Stimulated activated CD4-positive, alpha-beta T cell treated with anti-CD3 and anti-CD28 coated beads, Interleukin-12 subunit alpha, Interleukin-12 subunit beta, amount 100 ng/mL, for 24 hours (primary cell): Measurements from ENCODE around the gene BBS2.
"Not testable (repeated sequence)": the region's sequence is repeated elsewhere in the genome, so short reads cannot be mapped to it uniquely, and the experiment has no call there.

Experiments used
- DNase-seq, 2 experiments: peaks; one replicate each; pipeline ENCODE4 v3.0.0-alpha.2; 2020; ENCODE audit warnings: low read depth in 2 of 2

BBS2 gene

DNA sequence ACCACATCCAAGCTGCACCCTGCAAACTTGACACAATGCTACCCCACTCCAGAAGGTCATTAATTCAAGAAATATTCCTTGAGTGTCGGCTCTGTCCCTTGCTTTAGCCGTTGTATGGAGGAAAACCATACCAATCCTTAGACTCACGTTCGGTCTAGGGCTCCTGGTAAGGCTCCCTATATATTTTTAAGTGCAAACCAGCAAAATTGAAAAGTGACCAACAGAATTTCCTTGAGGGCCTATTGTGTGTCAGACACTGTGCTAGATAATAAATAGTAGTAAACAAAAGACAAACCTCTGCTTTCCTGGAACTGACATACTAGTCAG, 390 bp upstream of the BBS2 start:
- no peak for DNase-seq

DNA sequence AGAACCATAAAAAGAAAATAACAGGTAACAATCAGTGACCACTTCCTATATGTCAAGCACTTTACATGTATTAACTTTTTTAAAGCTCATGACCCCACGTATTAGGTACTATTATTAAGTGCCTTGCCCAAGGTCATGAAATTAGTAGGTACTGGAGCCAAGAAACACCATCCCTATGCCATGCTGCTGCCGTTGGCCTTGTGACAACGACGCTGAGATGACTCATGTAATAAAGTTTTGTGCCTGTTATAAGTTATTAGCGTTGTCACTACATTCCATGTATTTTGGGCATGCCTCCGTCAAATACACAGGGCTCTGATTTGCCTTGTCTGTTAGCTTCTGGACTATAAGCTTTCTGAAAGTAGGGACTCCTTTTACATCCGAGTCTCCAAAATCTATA, 1.4 kb downstream of the BBS2 start:
- no peak for DNase-seq

DNA sequence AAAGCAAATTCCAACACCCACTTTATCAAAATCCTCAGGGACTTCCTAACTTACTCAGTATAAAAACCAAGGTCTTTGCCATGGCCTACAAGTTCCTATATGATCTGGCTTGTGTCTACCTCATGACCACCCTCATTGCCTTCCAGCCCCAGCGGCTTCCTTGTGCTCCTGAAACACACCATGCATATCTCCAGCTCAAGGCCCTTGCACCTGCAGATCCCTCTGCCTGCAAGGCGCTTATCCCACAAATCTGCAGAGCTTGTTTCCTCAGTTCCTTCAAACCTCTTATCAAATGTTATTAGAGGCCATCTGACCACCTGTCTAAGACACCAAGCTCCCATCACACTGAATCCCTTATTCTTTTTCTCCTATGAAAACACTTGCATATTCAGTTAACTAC, 2.6 kb downstream of the BBS2 start:
- DNase-seq: no peak

DNA sequence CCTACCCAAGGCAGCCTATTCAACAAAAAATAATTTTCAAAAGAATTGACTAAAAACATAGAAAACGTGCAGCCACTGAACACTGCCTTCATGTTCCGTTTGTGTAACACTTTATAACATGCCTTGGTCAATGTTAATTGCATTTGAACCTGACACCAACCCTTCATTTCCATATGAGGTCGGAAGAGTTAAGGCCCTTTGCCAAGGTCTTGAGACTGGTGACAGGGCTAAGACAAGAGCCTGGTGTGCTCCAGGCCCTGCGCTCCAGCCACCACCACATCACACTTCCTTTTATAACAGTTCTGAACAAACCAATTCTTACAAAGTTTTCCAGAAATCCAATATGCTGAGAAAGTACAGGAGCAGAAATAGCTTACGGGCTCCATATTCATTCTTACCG, 4.2 kb downstream of the BBS2 start:
- DNase-seq: no peak

DNA sequence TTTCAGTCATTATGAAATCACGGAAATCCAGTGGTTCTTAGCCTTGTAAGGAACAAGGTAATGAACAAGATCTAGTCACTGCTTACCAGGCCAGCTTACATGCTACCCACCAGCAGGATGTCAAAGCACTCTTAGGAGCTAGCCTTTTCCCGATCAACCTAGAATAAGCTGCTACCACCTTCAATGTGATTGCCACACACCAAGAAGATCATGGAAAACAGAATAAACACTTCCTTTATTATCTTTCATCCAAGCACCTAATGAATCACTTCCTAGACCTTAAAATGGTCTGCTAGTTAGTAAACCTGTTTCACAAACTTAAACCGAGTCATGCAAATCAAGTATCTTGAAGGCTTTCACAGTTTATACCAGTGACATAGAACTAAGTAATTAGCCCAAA, 5.0 kb downstream of the BBS2 start:
- DNase-seq: no peak

DNA sequence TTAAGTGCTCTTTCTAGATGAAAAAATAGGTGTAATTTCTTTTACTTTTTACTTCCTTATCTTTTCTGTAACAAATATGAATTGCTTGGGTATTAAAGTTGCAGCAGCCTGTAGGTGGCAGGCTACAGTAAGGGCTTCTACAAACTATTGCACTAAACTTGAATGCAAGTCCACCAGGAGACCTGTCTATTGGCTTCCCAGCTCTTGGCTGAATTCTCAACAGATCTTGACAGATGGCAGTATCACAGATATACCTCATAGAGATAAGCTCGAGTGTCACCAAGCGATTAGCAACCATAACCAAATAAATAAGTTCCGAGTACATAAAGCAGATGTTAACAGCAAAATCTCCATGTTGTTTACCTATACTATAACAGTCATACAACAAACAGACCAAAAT, 5.9 kb downstream of the BBS2 start:
- peak in 1 of 2 experiments; percentile 11 for DNase-seq

DNA sequence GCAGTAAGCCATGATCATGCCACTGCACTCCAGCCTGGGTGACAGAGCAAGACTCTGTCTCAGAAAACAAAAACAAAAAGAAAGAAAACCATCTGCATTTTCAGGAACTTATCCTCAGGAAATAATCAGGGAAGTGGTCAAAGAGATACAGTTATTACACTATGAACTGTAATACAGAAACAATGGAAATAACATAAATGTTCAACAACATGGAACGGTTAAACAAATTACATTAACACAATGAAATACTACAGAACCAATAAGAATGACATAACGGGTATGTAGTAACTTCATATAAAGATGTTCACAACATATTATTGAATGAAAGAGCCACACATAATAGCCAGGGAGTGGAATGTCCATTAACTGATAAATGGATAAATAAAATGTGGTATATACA, 6.7 kb downstream of the BBS2 start:
- no peak for DNase-seq

DNA sequence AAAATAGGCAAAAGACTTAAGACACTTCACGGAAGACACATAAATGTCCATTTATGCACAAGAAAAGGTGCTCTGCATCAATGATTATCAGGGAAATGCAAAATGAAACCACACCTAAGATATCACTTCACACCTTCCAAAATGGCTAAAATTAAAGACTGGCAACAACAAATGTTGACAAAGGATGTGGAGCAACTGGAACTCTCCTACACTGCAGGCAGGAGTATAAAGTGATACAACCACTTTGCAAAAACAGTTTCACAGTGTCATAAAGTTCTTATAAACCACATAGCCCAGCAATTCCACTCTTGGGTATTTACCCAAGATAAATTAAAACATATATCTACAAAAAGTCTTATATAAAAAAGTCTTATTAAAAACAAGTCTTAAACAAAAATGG, 7.8 kb downstream of the BBS2 start:
- no peak for DNase-seq

DNA sequence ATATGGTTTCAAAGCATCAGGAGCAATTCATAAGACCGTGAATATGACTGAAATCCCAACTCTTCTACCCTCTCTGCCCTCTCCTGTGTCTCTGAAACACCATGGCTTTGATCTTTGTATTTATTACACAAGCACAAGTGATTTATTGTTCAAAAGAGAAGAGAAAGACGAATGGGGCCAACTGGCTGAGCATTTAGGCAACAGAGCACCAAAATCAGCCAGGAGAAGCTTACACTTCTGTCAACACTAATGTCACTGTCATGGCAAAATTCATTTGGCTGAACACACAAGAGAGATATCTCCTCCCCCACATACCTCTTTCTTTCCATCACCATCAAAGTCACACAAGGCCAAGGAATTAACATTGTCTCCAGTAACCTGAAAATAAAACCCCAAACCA, 9.3 kb downstream of the BBS2 start:
- no peak for DNase-seq

DNA sequence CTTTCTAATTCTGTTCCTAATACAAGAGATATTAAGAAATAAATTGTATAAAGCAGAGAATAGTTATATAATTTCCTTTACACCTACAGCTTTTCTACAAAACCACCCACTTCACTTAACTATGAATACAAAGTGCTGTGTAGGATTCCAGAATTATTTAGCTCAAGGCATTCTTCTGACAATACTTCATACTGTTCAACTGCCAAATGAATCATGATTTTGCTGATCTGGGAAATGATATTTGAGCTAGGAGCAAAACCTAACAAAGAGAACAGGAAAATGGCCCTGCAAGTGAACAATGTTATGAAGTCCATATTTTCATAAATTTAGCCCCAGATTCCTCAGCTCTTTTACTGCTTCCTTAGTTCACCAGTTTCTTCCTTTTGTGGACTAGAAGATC, 12.9 kb downstream of the BBS2 start:
- no peak for DNase-seq

DNA sequence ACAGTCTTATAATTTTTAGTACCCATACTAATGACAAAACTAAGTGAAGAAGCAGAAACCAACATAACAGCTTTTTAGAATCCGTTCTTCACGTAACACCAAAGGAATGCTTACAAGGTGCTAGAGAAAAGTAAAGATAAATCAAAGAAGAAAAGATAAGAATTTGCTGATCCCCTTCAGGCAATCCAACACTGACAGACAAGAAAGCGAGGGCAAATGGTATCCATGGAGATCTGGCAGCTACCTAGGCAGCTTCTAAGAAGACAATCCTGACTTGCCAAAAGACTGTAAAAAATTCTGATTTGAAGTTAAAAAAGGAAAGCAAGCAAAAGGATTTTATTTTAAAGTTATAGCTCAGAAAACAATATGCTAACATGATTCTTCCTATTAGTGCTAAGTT, 14.6 kb downstream of the BBS2 start:
- DNase-seq: no peak

DNA sequence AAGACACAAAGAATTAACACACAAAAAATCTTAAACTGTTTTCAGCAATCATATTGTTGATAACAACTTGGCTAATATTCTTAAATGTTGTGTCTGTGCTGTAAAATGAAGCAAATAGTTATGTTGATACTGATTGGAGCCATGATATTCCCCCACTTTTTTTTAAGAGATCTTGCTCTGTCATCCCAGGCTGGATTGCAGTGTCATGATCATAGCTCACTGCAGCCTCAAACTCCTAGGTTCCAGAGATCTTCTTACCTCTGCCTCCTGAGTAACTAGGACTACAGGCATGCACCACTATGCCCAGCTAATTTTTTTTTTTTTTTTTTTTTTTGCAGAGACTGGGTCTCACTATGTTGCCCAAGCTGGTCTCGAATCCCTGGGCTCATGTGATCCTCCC, 26.0 kb downstream of the BBS2 start:
- no peak for DNase-seq

DNA sequence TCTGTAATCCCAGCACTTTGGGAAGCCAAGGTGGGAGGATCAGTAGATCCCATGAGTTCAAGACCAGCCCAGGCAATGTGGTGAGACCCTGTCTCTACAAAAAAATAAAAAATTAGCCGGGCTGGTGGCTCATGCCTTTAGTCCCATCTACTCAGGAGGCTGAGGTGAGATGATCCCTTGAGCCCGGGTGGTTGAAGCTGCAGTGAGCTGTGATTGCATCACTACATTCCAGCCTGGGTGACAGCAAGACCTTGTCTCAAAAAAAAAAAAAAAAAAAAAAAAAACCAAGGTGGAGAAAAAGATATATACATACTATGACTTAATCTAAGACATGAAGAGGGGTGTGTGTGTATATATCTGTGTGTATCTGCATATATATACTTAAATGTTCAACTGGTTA, 26.7 kb downstream of the BBS2 start:
- DNase-seq: no peak

DNA sequence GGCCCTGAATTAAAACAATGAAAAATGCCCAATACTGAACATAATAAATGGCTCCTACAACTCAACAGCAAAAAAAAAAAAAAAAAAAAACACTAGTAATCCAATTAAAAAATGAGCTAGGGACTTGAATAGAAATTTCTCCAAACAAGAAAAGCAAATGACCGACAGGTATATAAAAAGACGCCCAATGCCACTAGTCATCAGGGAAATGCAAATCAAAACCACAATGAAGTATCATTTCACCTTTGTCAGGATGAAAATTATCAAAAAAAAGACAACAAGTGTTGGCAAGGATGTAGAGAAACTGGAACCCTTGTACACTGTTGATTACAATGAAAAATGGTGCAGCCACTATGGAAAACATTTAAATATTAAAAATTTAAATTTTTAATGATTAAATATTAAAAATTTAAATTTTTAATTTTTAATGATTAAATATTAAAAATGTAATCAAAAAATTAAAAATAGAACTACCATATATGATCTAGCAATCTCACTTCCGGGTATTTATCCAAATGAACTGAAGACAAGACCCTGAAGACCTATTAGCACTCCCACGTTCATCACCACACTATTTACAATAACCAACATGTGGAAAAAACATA, 28.1 kb downstream of the BBS2 start:
- no peak for DNase-seq

DNA sequence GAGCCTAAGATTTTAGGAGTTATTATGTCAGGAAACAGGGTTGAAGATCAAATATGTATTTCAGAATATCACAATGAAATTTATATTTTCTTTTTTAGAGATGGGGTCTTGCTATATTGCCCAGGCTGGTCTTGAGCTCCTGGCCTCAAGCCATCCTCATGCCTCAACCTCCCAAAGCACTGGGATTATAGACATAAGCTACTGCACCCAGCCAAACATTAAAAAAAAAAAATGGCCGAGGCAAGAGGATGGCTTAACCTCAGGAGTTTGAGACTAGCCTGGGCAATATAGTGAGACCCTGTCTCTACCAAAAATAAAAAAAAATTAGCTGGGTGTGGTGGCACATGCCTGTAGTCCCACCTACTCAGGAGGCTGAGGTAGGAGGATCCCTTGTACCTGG, 31.0 kb downstream of the BBS2 start:
- DNase-seq: not testable (repeated sequence)

DNA sequence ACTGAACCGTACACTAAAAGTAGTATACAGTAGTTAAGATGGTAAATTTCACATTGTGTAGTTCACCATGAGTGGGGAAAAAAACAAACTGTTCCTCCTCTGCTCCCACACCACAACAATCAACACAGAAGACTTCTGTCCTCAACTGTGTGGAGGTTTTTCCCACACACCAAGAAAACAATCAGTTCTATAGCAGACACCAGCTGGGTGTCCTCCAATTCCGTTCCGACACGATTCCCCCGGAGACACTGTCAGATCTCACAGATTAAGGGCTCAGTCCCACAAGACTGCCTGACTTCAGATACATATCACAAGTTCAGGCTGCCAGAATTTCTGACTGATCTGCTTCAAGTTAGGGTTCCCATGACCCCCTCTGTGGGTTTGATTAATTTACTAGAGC, 31.8 kb downstream of the BBS2 start:
- DNase-seq: no peak

DNA sequence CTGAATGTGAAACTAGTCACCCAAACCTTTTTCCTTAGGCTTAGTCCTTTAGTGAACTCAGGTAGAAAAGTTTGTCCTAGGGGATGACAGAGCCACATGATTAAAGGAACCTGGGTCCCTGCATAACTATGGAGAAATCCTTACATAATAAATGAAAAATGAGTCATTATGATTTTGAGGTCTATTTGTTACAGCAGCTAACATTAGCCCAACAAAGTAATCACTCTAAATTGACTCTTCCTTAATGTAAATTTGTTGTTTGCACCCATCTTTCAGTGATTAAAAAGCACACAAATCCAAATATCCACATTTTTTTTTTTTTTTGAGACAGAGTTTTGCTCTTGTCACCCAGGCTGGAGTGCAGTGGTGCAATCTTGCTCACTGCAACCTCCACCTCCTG, 36.4 kb downstream of the BBS2 start:
- DNase-seq: no peak

DNA sequence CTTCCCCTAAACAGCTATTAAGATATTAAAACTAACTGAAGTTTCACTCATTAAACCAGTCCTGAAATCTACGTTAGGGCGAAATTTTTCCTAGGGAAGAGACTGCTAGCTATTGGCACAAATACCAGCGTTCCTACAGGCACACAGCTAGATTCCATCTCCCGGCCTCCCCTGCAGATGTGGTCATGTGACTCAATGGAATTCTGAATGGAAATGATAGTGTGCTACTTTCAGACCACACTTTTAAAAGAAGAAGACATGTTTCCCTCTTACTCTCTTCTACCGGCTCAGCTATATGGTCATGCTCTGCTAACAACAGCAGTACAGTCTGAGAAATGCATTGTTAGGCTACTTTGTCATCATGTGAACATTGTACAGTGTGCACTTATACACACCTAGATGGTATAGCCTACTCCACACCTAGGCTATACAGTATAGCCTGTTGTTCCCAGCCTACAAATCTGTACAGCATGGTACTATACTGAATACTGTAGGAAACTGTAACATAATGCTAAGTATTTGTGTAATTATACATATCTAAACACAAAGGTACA, 37.1 kb downstream of the BBS2 start:
- DNase-seq: no peak

DNA sequence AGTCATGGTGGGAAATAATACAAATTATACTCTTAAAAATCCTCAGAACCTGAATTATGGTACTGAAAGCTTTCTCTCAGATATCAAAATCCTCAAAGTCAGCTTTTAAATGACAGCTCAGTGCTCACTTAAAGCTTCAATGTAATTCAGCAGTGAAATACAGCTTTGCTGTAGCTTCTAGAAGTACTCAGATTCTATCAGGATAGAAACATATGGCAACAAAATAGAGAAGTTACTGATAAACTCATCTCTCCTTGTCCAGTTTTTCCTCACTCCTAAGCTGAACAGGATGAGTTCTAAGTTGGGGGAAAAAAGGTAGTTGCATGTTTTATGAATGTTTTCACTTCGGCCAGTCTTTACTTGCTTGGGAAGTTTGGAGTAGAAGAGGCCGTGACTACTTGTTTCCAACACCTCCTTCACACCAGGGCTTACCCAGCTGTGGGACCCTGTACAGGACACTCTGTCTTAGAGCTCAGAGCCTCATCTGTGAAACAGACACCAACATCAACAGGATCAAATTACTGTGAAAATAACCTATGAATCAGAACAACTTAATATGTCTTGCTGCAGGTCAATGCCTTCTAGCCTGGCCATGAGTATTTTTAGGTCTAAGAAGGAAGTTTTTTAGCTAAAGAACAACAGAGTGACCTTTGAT, 38.2 kb downstream of the BBS2 start:
- DNase-seq: no peak

DNA sequence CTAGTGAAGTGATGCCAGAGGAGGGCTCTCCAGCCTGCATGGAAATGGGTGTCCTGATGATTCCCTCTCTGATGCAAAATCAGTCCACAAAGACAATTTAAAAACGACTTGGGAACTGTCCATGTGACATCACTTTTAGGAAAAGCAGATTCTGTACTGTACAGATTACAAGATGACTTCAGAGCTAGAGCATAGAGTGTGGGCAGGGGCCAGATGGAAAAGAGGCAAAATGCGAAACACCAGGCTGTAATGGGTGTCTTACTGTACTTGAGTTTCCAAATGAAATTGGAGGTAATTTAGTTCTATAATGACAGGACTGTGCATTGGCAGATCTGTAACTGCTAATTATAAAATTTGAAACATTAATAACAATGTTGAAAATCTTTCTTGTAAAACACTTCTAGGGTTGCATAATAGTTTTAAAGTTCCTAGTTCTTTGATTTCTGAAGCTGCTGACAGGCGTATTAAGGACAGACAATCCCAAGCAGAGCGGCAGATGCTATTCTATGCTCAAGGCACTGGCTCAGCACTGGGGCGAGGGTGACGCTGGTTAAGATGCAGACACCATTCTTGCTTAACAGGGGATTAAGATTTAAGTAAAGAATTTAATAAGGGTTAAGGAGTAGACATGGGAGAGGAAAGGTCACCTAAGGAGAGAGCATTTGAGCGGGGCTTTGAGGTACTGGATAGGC, 38.9 kb downstream of the BBS2 start:
- DNase-seq: no peak

DNA sequence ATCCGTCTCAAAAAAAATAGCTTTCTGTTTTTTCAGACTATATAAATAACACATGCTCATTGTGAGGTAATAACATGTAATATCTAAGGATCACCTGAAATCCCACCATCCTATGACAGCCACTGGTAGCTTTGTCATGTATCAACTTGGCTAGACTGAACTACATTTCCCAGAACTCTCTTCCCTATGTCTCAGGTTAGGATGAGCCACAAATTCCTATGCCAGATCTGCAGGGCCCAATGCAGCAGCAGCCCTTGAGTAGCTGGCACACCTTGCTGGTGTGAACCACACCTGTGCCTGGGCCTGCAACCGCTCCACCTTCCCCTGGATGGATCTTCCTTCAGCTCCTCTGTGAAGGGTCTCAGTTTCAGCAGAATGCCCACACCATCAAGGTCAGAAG, 40.4 kb downstream of the BBS2 start:
- DNase-seq: no peak

DNA sequence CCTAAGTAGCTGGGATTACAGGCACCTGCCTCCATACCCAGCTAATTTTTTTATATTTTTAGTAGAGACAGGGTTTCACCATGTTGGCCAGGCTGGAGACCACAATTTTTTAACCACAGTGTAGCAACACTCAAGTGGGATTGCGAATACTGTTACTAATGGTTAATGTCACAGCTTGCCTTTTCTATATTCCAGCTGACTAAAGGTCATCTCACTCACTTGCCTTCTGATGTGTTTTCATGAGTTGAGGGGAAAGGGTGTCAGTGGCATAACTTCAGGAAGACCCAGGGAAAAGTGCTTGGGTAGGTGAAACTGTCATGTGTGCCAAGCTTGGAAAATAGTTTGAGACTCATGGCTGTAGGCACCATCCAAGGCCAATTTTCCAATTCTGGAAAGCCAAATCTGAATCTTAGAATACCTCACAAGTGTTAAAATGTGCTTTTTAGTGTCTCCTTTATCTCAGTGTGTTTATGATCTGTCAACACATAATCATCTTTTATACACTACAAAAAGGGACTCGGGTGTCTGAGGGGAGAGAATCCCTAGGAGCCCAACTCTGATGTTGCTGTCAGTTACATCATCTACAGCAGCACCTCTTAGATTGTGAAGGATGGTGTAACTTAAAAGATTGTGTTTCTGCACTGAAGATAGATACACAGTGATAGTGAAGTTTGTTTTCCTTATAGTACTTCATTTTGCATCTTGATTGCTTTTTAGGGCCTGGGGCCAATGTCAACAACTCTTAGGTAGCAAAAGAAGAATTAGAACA, 41.4 kb downstream of the BBS2 start:
- no peak for DNase-seq
